ENCODE results near the gene TRIM41.

DNA sequence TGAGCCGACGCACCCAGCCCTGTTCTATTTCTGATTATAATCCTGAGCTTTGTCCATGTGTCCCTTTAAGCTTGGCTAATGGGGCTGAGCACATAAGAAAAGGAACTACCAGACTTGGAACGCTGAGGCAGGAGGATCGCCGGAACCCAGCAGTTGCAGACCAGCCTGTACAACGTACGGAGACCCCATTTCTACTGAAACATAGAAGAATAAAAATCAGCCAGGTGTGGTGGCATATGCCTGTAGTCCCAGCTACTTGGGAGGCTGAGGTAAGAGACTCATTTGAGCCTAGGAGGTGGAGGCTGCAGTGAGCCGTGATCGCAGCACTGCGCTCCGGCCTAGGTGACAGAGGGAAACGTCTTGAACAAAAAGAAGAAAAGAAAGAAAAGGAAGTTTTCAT, 40.4 kb upstream of the TRIM41 start:
- TF ChIP-seq TAF1 (IDR thresholded peaks at IDR 0.05; ENCODE audit: borderline replicate concordance, insufficient read depth, low read length) (no peak), POLR2AphosphoS5 (IDR thresholded peaks at IDR 0.05; ENCODE audit: low read depth, low read length) (no peak), SIN3A (IDR thresholded peaks at IDR 0.05; ENCODE audit: borderline replicate concordance, insufficient read depth, low read length) (no peak), FOXP2 (optimal IDR thresholded peaks at IDR 0.05; ENCODE audit: borderline replicate concordance, extremely low read depth, extremely low read length, insufficient read depth) (no peak)
- TF ChIP-seq, protein P1, sequence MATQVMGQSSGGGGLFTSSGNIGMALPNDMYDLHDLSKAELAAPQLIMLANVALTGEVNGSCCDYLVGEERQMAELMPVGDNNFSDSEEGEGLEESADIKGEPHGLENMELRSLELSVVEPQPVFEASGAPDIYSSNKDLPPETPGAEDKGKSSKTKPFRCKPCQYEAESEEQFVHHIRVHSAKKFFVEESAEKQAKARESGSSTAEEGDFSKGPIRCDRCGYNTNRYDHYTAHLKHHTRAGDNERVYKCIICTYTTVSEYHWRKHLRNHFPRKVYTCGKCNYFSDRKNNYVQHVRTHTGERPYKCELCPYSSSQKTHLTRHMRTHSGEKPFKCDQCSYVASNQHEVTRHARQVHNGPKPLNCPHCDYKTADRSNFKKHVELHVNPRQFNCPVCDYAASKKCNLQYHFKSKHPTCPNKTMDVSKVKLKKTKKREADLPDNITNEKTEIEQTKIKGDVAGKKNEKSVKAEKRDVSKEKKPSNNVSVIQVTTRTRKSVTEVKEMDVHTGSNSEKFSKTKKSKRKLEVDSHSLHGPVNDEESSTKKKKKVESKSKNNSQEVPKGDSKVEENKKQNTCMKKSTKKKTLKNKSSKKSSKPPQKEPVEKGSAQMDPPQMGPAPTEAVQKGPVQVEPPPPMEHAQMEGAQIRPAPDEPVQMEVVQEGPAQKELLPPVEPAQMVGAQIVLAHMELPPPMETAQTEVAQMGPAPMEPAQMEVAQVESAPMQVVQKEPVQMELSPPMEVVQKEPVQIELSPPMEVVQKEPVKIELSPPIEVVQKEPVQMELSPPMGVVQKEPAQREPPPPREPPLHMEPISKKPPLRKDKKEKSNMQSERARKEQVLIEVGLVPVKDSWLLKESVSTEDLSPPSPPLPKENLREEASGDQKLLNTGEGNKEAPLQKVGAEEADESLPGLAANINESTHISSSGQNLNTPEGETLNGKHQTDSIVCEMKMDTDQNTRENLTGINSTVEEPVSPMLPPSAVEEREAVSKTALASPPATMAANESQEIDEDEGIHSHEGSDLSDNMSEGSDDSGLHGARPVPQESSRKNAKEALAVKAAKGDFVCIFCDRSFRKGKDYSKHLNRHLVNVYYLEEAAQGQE (IDR thresholded peaks at IDR 0.05; ENCODE audit: insufficient read depth in 1 of 2, low read depth in 2 of 2, low read length in 2 of 2), result no peak
